GM21576 (cell line): ENCODE results near the gene INHA.

Experiments used
- ATAC-seq: cut with Tn5 transposase; IDR thresholded peaks from one replicate; pipeline ENCODE4 v1.9.1; 2021; ENCODE audit warnings: mild to moderate bottlenecking, moderate library complexity; ENCODE audit not compliant: unreplicated experiment

The INHA gene

GRCh38 chr2:219557791-219558785, 14.0 kb upstream of the INHA start:
- ATAC-seq: no peak

- no peak for ATAC-seq
Measured at GRCh38 chr2:219559156-219559915, 12.8 kb upstream of the INHA start.

- no peak for ATAC-seq
Measured at GRCh38 chr2:219560037-219560892, 11.8 kb upstream of the INHA start.

- ATAC-seq: no peak
Measured at GRCh38 chr2:219560893-219561178, 11.3 kb upstream of the INHA start.

GRCh38 chr2:219561179-219562048, 10.7 kb upstream of the INHA start:
- ATAC-seq: no peak

- ATAC-seq: no peak
Measured at GRCh38 chr2:219562049-219563020, 9.8 kb upstream of the INHA start.

- ATAC-seq: no peak
Measured at GRCh38 chr2:219563271-219563928, 8.7 kb upstream of the INHA start.

- ATAC-seq: no peak
Measured at GRCh38 chr2:219565130-219566080, 6.7 kb upstream of the INHA start.

GRCh38 chr2:219566640-219567039, 5.5 kb upstream of the INHA start:
- no peak for ATAC-seq

- ATAC-seq: no peak
Measured at GRCh38 chr2:219567131-219567530, 5.0 kb upstream of the INHA start.

- no peak for ATAC-seq
Measured at GRCh38 chr2:219567791-219568361, 4.2 kb upstream of the INHA start.

GRCh38 chr2:219569041-219569440, 3.1 kb upstream of the INHA start:
- ATAC-seq: no peak

- no peak for ATAC-seq
Measured at GRCh38 chr2:219569635-219570034, 2.5 kb upstream of the INHA start.

- ATAC-seq: no peak
Measured at GRCh38 chr2:219570194-219570923, 1.8 kb upstream of the INHA start.

GRCh38 chr2:219570924-219571310, 1.2 kb upstream of the INHA start:
- no peak for ATAC-seq
